Measurements from ENCODE around the gene CHURC1. TPM values are rescaled to one million over a fixed set of nuclear protein-coding genes. Genes with fewer than 3 reads are reported as not detected.

Gene CHURC1
- total RNA-seq, 4 donors from 2014 or later, result 88.0 to 183 (median 114) TPM

GRCh38 chr14:64945431-64946178, 31.4 kb downstream of the CHURC1 start:
- H3K9me3 ChIP-seq, result no peaks in the 10 kb centered on the region
- H3K36me3 ChIP-seq, result peaks cover 0 to 70% of the 10 kb centered on the region in 2 donors
- H3K27ac ChIP-seq, result no peak overlapping the region
- ATAC-seq, result no peak
- no peaks in the 10 kb centered on the region for H3K27me3 ChIP-seq
- no peak overlapping the region for H3K4me3 ChIP-seq
- WGBS, 2 donors (ENCODE audit: low coverage in 1 of 2), result 92 to 93% methylated on average over 6 to 12 of the region's 12 CpGs
- no peak for TF ChIP-seq POLR2AphosphoS5 (IDR thresholded peaks at IDR 0.05)
- no peak for TF ChIP-seq EP300 (IDR thresholded peaks at IDR 0.05)
- no peak for TF ChIP-seq POLR2A (IDR thresholded peaks at IDR 0.05)
- TF ChIP-seq CTCF (IDR thresholded peaks at IDR 0.05), result no peak
- H3K4me1 ChIP-seq, result no peaks in the 10 kb centered on the region

GRCh38 chr14:64946310-64947045, 32.2 kb downstream of the CHURC1 start:
- H3K4me1 ChIP-seq, result peaks cover 0 to under 1% (median 0%) of the 10 kb centered on the region in 3 donors
- H3K4me3 ChIP-seq, result no peak overlapping the region
- whole genome bisulfite sequencing, 2 donors (ENCODE audit: low coverage in 1 of 2), result 100% methylated on average over 1 of the region's 6 CpGs; no CpG with 5 or more reads in 1 of the 2 donors
- H3K27me3 ChIP-seq, result no peaks in the 10 kb centered on the region
- H3K27ac ChIP-seq, result no peak overlapping the region
- H3K36me3 ChIP-seq, result peaks cover 0 to 67% of the 10 kb centered on the region in 2 donors
- TF ChIP-seq CTCF (IDR thresholded peaks at IDR 0.05) (no peak), POLR2AphosphoS5 (IDR thresholded peaks at IDR 0.05) (no peak), POLR2A (IDR thresholded peaks at IDR 0.05) (no peak), EP300 (IDR thresholded peaks at IDR 0.05) (no peak)
- H3K9me3 ChIP-seq, result no peaks in the 10 kb centered on the region
- ATAC-seq, result no peak

- Histone ChIP-seq H3K9me3 (no peaks in the 10 kb centered on the region), H3K4me1 (peaks cover 0 to 6% (median 0%) of the 10 kb centered on the region in 3 donors), H3K27me3 (no peaks in the 10 kb centered on the region), H3K4me3 (no peak overlapping the region), H3K36me3 (peaks cover 0 to 54% of the 10 kb centered on the region in 2 donors), H3K27ac (no peak overlapping the region)
- 86 to 95% methylated on average over 4 to 12 of the region's 28 CpGs for WGBS, 2 donors (ENCODE audit: low coverage in 1 of 2)
- ATAC-seq, result no peak
- no peak for TF ChIP-seq CTCF (IDR thresholded peaks at IDR 0.05)
- no peak for TF ChIP-seq POLR2AphosphoS5 (IDR thresholded peaks at IDR 0.05)
- TF ChIP-seq POLR2A (IDR thresholded peaks at IDR 0.05), result no peak
- no peak for TF ChIP-seq EP300 (IDR thresholded peaks at IDR 0.05)
These were observed 33.7 kb downstream of the CHURC1 start for GRCh38 chr14:64947710-64948611.

GRCh38 chr14:64948612-64949210, 34.5 kb downstream of the CHURC1 start:
- no peaks in the 10 kb centered on the region for H3K27me3 ChIP-seq
- 95 to 100% methylated on average over 2 to 5 of the region's 8 CpGs for WGBS, 2 donors (ENCODE audit: low coverage in 1 of 2)
- no peak for TF ChIP-seq POLR2AphosphoS5 (IDR thresholded peaks at IDR 0.05)
- no peak for TF ChIP-seq EP300 (IDR thresholded peaks at IDR 0.05)
- no peak for TF ChIP-seq CTCF (IDR thresholded peaks at IDR 0.05)
- no peak for TF ChIP-seq POLR2A (IDR thresholded peaks at IDR 0.05)
- H3K4me3 ChIP-seq, result no peak overlapping the region
- ATAC-seq, result no peak
- H3K4me1 ChIP-seq, result peaks cover 0 to 6% (median 0%) of the 10 kb centered on the region in 3 donors
- peaks cover 0 to 48% of the 10 kb centered on the region in 2 donors for H3K36me3 ChIP-seq
- H3K27ac ChIP-seq, result no peak overlapping the region
- no peaks in the 10 kb centered on the region for H3K9me3 ChIP-seq

Measured in gastroesophageal sphincter (tissue), 4 donors.